HepG2 (cell line): Measurements from ENCODE around the gene ICAM5. TPM values are rescaled to one million over a fixed set of nuclear protein-coding genes. Genes with fewer than 3 reads are reported as not detected.

Source experiments
- CREM ChIP-seq, 2 experiments: sonication (generic) in 1 of 2; formaldehyde crosslinking in 1 of 2; IDR thresholded peaks; 2 replicates each; pipeline versions ENCODE4 v1.4.0 to v1.6.1; 2016 to 2020; ENCODE audit warnings: antibody characterized with exemption in 1 of 2, mild to moderate bottlenecking in 1 of 2, missing genetic modification reagents in 1 of 2
- ELF3 ChIP-seq: IDR thresholded peaks from 2 replicates; pipeline ENCODE4 v1.6.1; 2016; ENCODE audit warnings: missing genetic modification reagents, missing compliant biosample characterization
- ESRRA ChIP-seq: sonication (generic); formaldehyde crosslinking; IDR thresholded peaks from 2 replicates; pipeline ENCODE4 v1.5.1; 2020; ENCODE audit warnings: mild to moderate bottlenecking, low read depth, missing genetic modification reagents
- KAT8 ChIP-seq: IDR thresholded peaks from 2 replicates; pipeline ENCODE4 v1.6.1; 2016; ENCODE audit warnings: missing genetic modification reagents, missing compliant biosample characterization
- NKX3-1 ChIP-seq: sonication (generic); formaldehyde crosslinking; IDR thresholded peaks from 2 replicates; pipeline ENCODE4 v1.5.0; 2020; ENCODE audit warnings: missing genetic modification reagents
- NR2F1 ChIP-seq, 2 experiments: fragments of 450-650 bp in 1 of 2; formaldehyde crosslinking in 1 of 2; IDR thresholded peaks; 2 replicates each; pipeline versions ENCODE4 v1.5.0 to v1.6.1; 2016 to 2020; ENCODE audit warnings: mild to moderate bottlenecking in 1 of 2, missing compliant biosample characterization in 1 of 2, missing genetic modification reagents in 1 of 2, moderate library complexity in 1 of 2
- PHF8 ChIP-seq: sonication (generic); formaldehyde crosslinking; IDR thresholded peaks from 2 replicates; pipeline ENCODE4 v1.5.0; 2020; ENCODE audit warnings: missing genetic modification reagents
- PRDM4 ChIP-seq: sonication (generic); formaldehyde crosslinking; IDR thresholded peaks from 2 replicates; pipeline ENCODE4 v1.9.0; 2021; ENCODE audit warnings: missing genetic modification reagents, borderline replicate concordance
- REL ChIP-seq: sonication (generic); formaldehyde crosslinking; conservative IDR thresholded peaks from 2 replicates; pipeline ENCODE4 v1.8.0; 2022; ENCODE audit warnings: mild to moderate bottlenecking, missing genetic modification reagents, moderate library complexity
- TCF12 ChIP-seq, 2 experiments: fragments of 450-650 bp in 1 of 2; sonication (generic) in 1 of 2; formaldehyde crosslinking in 1 of 2; IDR thresholded peaks; 2 replicates each; pipeline versions ENCODE4 v1.6.1 to v1.8.0; 2017 to 2022; ENCODE audit warnings: antibody characterized with exemption in 1 of 2, mild to moderate bottlenecking in 1 of 2, missing genetic modification reagents in 1 of 2, moderate library complexity in 1 of 2
- TMF1 ChIP-seq: sonication (generic); formaldehyde crosslinking; IDR thresholded peaks from 2 replicates; pipeline ENCODE4 v1.8.1; 2022; ENCODE audit warnings: low read depth, missing genetic modification reagents
- U2AF2 ChIP-seq: fragments of 200-400 bp; formaldehyde crosslinking; IDR thresholded peaks from 2 replicates; pipeline ENCODE4 v1.6.1; 2017; ENCODE audit warnings: low read depth, mild to moderate bottlenecking, low read length
- WIZ ChIP-seq: sonication (generic); formaldehyde crosslinking; IDR thresholded peaks from 2 replicates; pipeline ENCODE4 v1.5.1; 2020; ENCODE audit warnings: mild to moderate bottlenecking, missing genetic modification reagents
- XRCC5 ChIP-seq: fragments of 200-400 bp; formaldehyde crosslinking; optimal IDR thresholded peaks from 2 replicates; pipeline ENCODE3; 2017; ENCODE audit warnings: mild to moderate bottlenecking, low read length
- ZBTB25 ChIP-seq: IDR thresholded peaks from 2 replicates; pipeline ENCODE4 v1.6.1; 2018; ENCODE audit warnings: missing genetic modification reagents
- ZNF333 ChIP-seq: sonication (generic); formaldehyde crosslinking; IDR thresholded peaks from 2 replicates; pipeline ENCODE4 v1.4.0; 2020; ENCODE audit warnings: mild to moderate bottlenecking, missing genetic modification reagents, borderline replicate concordance
- ZNF446 ChIP-seq: sonication (generic); formaldehyde crosslinking; IDR thresholded peaks from 2 replicates; pipeline ENCODE4 v1.5.0; 2020; ENCODE audit warnings: mild to moderate bottlenecking, missing genetic modification reagents
- ZNF530 ChIP-seq: sonication (generic); formaldehyde crosslinking; IDR thresholded peaks from 2 replicates; pipeline ENCODE4 v1.5.0; 2020; ENCODE audit warnings: low read depth, mild to moderate bottlenecking, missing genetic modification reagents
- ZNF552 ChIP-seq: sonication (generic); formaldehyde crosslinking; IDR thresholded peaks from 2 replicates; pipeline ENCODE4 v1.9.0; 2022; ENCODE audit warnings: missing genetic modification reagents, mild to moderate bottlenecking, borderline replicate concordance
- ZNF678 ChIP-seq: sonication (generic); formaldehyde crosslinking; IDR thresholded peaks from 2 replicates; pipeline ENCODE4 v1.4.0; 2020; ENCODE audit warnings: mild to moderate bottlenecking, missing genetic modification reagents
- polyA plus RNA-seq, 8 experiments: library from polyadenylated mRNA; depleted of rRNA in 3 of 8; stranded (reverse) in 7 of 8; unstranded in 1 of 8; fragments of >200 nt; fragmentation: Illumina TruSeq in 4 of 8; extraction: Trizol in 4 of 8; gene quantifications; 2 replicates each; pipeline versions ENCODE4 v1.2.1 to v1.2.3, GENCODE V29; 2011 to 2016; ENCODE audit warnings: low read depth in 4 of 8, missing spikeins in 1 of 8, mixed read lengths in 1 of 8; ENCODE audit not compliant: insufficient read depth in 1 of 8
- total RNA-seq, 5 experiments: library from RNA; depleted of rRNA; stranded (reverse); fragments of >200 nt; fragmentation: Illumina TruSeq; extraction: Trizol; gene quantifications; 2 replicates each; pipeline ENCODE4 v1.2.3, GENCODE V29; 2016; ENCODE audit warnings: low read depth in 1 of 5
- TF ChIP-seq, protein P1 (sequence below): sonication (generic); formaldehyde crosslinking; conservative IDR thresholded peaks from 2 replicates; pipeline ENCODE4 v1.4.0; 2020; ENCODE audit warnings: missing genetic modification reagents
- TF ChIP-seq, protein P2 (sequence below): sonication (generic); formaldehyde crosslinking; IDR thresholded peaks from 2 replicates; pipeline ENCODE4 v1.4.0; 2020; ENCODE audit warnings: missing genetic modification reagents, borderline replicate concordance
- TF ChIP-seq, protein P3 (sequence below): sonication (generic); formaldehyde crosslinking; IDR thresholded peaks from 2 replicates; pipeline ENCODE4 v1.4.0; 2020; ENCODE audit warnings: mild to moderate bottlenecking, low read depth, missing genetic modification reagents

Gene ICAM5
- total and polyA plus RNA-seq, 2 of the 13 experiments (the other 11 are each of a cell fraction or from before 2014, with no cell fraction given) = 0.46 to 1.6 TPM

- TF ChIP-seq, protein P1, sequence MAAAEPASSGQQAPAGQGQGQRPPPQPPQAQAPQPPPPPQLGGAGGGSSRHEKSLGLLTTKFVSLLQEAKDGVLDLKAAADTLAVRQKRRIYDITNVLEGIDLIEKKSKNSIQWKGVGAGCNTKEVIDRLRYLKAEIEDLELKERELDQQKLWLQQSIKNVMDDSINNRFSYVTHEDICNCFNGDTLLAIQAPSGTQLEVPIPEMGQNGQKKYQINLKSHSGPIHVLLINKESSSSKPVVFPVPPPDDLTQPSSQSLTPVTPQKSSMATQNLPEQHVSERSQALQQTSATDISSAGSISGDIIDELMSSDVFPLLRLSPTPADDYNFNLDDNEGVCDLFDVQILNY = no peak
- no peak for TF ChIP-seq REL (CRISPR knock-in tag)
- no peak for TF ChIP-seq TCF12 (IDR thresholded peaks at IDR 0.05)
- TF ChIP-seq TCF12 (CRISPR knock-in tag; IDR thresholded peaks at IDR 0.05) = no peak
- TF ChIP-seq XRCC5 = peak; percentile 18
- TF ChIP-seq KAT8 = peak; percentile 54; the same call in 1 of the 2 replicates
- TF ChIP-seq, protein P2, sequence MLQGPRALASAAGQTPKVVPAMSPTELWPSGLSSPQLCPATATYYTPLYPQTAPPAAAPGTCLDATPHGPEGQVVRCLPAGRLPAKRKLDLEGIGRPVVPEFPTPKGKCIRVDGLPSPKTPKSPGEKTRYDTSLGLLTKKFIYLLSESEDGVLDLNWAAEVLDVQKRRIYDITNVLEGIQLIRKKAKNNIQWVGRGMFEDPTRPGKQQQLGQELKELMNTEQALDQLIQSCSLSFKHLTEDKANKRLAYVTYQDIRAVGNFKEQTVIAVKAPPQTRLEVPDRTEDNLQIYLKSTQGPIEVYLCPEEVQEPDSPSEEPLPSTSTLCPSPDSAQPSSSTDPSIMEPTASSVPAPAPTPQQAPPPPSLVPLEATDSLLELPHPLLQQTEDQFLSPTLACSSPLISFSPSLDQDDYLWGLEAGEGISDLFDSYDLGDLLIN (CRISPR knock-in tag) = peak; percentile 63; the same call in 1 of the 2 replicates
- TF ChIP-seq PHF8 (CRISPR knock-in tag) = peak; percentile 55
- no peak for TF ChIP-seq ZNF530
- no peak for TF ChIP-seq ZNF678 (CRISPR knock-in tag)
- no peak for TF ChIP-seq ZNF552 (CRISPR knock-in tag)
- no peak for TF ChIP-seq ZNF446
- TF ChIP-seq ZNF333 (CRISPR knock-in tag) = peak; percentile 75
- no peak for TF ChIP-seq NKX3-1 (CRISPR knock-in tag)
- TF ChIP-seq ELF3 (CRISPR knock-in tag) = 0 out of 2 replicates have a peak, but pooled peaks have one; percentile 31
- no peak for TF ChIP-seq WIZ (CRISPR knock-in tag)
- peak; percentile 31; the same call in 1 of the 2 replicates for TF ChIP-seq ZBTB25 (CRISPR knock-in tag)
- TF ChIP-seq NR2F1 (CRISPR knock-in tag; IDR thresholded peaks at IDR 0.05) = no peak; a peak in 1 of 4 replicates
- TF ChIP-seq TMF1 (CRISPR knock-in tag) = no peak
- TF ChIP-seq PRDM4 (CRISPR knock-in tag) = no peak
- TF ChIP-seq U2AF2 = no peak
- TF ChIP-seq, protein P3, sequence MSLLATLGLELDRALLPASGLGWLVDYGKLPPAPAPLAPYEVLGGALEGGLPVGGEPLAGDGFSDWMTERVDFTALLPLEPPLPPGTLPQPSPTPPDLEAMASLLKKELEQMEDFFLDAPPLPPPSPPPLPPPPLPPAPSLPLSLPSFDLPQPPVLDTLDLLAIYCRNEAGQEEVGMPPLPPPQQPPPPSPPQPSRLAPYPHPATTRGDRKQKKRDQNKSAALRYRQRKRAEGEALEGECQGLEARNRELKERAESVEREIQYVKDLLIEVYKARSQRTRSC (CRISPR knock-in tag) = no peak
- TF ChIP-seq CREM (IDR thresholded peaks at IDR 0.05) = no peak; the same call in 1 of the 2 replicates
- TF ChIP-seq CREM (CRISPR knock-in tag; IDR thresholded peaks at IDR 0.05) = no peak
- TF ChIP-seq ESRRA (CRISPR knock-in tag) = 0 out of 2 replicates have a peak, but pooled peaks have one; percentile 66
Observed at GRCh38 chr19:10334588-10335351, 45.0 kb downstream of the ICAM5 start (continued).
